ENCODE results near the gene ATG12. TPM values are rescaled to one million over a fixed set of nuclear protein-coding genes. Genes with fewer than 3 reads are reported as not detected.

The ATG12 gene
- total RNA-seq, 1 experiment from 2014 or later: 39.9 TPM

DNA sequence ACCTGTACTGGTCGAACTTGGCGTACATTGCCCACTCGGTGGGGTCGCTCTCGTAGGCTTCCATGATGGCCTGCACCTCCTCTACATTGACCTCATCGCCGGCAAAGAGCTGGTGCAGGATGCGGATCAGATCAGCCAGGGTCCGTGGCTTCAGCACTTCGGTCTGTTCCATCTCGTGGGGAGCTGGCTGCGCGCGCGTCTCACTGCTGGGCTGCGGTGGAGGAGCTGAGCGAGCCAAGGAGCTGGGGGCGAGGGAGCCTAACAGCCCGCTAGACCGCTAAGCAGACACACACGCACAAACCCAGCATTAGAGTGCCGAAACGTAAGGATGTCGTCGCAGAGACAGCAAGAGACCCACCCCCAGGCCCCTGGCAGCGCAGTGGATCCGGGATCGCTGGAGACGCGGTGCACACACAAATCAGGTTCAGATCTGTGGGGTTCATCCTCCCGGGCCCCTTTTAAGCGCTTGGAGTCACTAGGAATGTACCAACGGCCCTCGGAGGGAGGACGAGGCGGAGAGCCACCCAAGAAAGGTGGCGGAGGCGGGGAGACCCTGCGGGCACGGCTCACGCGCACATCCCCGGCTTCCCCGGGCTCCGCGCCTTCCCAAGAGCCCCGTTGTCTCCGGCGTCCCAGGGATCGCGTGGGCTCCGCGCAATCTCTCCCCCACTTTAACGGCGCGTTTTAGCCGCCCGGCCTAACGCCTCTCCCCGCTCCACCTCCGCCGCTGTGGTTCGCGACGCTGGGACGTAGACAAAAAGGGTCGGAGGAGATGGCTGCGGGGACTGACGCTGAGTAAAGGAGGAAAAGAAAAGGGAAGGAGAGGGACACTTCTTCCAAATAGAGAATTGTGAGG lies 24.9 kb downstream of the ATG12 start, which contains the start of gene CDO1 (continued):
- TF ChIP-seq, protein P1, sequence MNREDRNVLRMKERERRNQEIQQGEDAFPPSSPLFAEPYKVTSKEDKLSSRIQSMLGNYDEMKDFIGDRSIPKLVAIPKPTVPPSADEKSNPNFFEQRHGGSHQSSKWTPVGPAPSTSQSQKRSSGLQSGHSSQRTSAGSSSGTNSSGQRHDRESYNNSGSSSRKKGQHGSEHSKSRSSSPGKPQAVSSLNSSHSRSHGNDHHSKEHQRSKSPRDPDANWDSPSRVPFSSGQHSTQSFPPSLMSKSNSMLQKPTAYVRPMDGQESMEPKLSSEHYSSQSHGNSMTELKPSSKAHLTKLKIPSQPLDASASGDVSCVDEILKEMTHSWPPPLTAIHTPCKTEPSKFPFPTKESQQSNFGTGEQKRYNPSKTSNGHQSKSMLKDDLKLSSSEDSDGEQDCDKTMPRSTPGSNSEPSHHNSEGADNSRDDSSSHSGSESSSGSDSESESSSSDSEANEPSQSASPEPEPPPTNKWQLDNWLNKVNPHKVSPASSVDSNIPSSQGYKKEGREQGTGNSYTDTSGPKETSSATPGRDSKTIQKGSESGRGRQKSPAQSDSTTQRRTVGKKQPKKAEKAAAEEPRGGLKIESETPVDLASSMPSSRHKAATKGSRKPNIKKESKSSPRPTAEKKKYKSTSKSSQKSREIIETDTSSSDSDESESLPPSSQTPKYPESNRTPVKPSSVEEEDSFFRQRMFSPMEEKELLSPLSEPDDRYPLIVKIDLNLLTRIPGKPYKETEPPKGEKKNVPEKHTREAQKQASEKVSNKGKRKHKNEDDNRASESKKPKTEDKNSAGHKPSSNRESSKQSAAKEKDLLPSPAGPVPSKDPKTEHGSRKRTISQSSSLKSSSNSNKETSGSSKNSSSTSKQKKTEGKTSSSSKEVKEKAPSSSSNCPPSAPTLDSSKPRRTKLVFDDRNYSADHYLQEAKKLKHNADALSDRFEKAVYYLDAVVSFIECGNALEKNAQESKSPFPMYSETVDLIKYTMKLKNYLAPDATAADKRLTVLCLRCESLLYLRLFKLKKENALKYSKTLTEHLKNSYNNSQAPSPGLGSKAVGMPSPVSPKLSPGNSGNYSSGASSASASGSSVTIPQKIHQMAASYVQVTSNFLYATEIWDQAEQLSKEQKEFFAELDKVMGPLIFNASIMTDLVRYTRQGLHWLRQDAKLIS (CRISPR knock-in tag; IDR thresholded peaks at IDR 0.05; ENCODE audit: borderline replicate concordance): no peak
- TF ChIP-seq, protein P2, sequence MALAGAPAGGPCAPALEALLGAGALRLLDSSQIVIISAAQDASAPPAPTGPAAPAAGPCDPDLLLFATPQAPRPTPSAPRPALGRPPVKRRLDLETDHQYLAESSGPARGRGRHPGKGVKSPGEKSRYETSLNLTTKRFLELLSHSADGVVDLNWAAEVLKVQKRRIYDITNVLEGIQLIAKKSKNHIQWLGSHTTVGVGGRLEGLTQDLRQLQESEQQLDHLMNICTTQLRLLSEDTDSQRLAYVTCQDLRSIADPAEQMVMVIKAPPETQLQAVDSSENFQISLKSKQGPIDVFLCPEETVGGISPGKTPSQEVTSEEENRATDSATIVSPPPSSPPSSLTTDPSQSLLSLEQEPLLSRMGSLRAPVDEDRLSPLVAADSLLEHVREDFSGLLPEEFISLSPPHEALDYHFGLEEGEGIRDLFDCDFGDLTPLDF (CRISPR knock-in tag; IDR thresholded peaks at IDR 0.05): no peak
- TF ChIP-seq TEAD4 (CRISPR knock-in tag; IDR thresholded peaks at IDR 0.05): no peak
- TF ChIP-seq, protein P3, sequence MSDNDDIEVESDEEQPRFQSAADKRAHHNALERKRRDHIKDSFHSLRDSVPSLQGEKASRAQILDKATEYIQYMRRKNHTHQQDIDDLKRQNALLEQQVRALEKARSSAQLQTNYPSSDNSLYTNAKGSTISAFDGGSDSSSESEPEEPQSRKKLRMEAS (CRISPR knock-in tag; IDR thresholded peaks at IDR 0.05): 0 out of 2 replicates have a peak, but pooled peaks have one; percentile 2
- no peak for TF ChIP-seq MYBL2 (CRISPR knock-in tag; IDR thresholded peaks at IDR 0.05)
- TF ChIP-seq ZNF232 (CRISPR knock-in tag; IDR thresholded peaks at IDR 0.05): peak; percentile 53; the same call in 1 of the 2 replicates
- TF ChIP-seq, protein P4, sequence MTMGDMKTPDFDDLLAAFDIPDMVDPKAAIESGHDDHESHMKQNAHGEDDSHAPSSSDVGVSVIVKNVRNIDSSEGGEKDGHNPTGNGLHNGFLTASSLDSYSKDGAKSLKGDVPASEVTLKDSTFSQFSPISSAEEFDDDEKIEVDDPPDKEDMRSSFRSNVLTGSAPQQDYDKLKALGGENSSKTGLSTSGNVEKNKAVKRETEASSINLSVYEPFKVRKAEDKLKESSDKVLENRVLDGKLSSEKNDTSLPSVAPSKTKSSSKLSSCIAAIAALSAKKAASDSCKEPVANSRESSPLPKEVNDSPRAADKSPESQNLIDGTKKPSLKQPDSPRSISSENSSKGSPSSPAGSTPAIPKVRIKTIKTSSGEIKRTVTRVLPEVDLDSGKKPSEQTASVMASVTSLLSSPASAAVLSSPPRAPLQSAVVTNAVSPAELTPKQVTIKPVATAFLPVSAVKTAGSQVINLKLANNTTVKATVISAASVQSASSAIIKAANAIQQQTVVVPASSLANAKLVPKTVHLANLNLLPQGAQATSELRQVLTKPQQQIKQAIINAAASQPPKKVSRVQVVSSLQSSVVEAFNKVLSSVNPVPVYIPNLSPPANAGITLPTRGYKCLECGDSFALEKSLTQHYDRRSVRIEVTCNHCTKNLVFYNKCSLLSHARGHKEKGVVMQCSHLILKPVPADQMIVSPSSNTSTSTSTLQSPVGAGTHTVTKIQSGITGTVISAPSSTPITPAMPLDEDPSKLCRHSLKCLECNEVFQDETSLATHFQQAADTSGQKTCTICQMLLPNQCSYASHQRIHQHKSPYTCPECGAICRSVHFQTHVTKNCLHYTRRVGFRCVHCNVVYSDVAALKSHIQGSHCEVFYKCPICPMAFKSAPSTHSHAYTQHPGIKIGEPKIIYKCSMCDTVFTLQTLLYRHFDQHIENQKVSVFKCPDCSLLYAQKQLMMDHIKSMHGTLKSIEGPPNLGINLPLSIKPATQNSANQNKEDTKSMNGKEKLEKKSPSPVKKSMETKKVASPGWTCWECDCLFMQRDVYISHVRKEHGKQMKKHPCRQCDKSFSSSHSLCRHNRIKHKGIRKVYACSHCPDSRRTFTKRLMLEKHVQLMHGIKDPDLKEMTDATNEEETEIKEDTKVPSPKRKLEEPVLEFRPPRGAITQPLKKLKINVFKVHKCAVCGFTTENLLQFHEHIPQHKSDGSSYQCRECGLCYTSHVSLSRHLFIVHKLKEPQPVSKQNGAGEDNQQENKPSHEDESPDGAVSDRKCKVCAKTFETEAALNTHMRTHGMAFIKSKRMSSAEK (CRISPR knock-in tag; IDR thresholded peaks at IDR 0.05; ENCODE audit: borderline replicate concordance): no peak
- TF ChIP-seq, protein P5, sequence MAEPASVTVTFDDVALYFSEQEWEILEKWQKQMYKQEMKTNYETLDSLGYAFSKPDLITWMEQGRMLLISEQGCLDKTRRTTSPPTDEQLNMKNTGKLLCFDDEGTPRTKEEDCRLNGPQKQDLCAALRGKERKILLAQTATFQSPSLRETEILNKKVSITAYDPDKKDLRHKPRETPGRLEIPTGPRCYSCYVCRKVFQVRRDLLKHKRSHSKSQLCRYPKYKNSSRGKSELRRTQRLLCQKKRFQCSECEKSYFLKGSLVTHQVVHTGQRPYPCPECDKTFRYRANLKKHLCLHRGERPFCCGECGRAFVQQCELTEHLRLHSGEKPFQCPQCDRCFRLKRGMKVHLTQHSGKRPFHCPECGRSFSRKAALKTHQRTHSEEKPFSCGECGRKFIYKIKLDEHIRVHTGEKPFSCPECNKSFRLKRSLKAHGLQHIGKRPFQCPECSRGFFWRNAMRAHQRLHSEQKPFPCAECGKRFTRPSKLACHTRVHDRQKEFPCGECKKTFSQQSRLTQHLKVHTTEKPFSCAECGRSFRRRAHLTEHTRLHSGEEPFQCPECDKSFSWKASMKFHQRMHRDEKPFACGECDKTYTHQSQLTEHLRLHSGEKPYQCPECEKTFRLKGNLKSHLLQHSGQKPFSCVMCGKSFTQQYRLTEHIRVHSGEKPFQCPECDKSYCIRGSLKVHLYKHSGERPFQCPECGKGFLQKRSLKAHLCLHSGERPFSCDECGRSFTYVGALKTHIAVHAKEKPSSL (CRISPR knock-in tag; conservative IDR thresholded peaks at IDR 0.05): no peak
- no peak for TF ChIP-seq OVOL2 (CRISPR knock-in tag; IDR thresholded peaks at IDR 0.05; ENCODE audit: borderline replicate concordance)
- TF ChIP-seq PRRX2 (CRISPR knock-in tag; IDR thresholded peaks at IDR 0.05): no peak
- TF ChIP-seq ZNF219 (CRISPR knock-in tag; IDR thresholded peaks at IDR 0.05; ENCODE audit: borderline replicate concordance): no peak
- TF ChIP-seq HMGA2 (CRISPR knock-in tag; IDR thresholded peaks at IDR 0.05): no peak
- TF ChIP-seq, protein P6, sequence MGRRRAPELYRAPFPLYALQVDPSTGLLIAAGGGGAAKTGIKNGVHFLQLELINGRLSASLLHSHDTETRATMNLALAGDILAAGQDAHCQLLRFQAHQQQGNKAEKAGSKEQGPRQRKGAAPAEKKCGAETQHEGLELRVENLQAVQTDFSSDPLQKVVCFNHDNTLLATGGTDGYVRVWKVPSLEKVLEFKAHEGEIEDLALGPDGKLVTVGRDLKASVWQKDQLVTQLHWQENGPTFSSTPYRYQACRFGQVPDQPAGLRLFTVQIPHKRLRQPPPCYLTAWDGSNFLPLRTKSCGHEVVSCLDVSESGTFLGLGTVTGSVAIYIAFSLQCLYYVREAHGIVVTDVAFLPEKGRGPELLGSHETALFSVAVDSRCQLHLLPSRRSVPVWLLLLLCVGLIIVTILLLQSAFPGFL (CRISPR knock-in tag; IDR thresholded peaks at IDR 0.05; ENCODE audit: borderline replicate concordance): no peak
- no peak for TF ChIP-seq ATF1 (CRISPR knock-in tag; IDR thresholded peaks at IDR 0.05)
- TF ChIP-seq FOXP1 (CRISPR knock-in tag; IDR thresholded peaks at IDR 0.05; ENCODE audit: borderline replicate concordance): no peak
- TF ChIP-seq ZNF263 (CRISPR knock-in tag; IDR thresholded peaks at IDR 0.05; ENCODE audit: low read depth): no peak; the same call in 1 of the 2 replicates
- TF ChIP-seq SMAD4 (CRISPR knock-in tag; IDR thresholded peaks at IDR 0.05): no peak
- no peak for TF ChIP-seq GTF2I (CRISPR knock-in tag; conservative IDR thresholded peaks at IDR 0.05)
- TF ChIP-seq IRF2 (CRISPR knock-in tag; IDR thresholded peaks at IDR 0.05; ENCODE audit: borderline replicate concordance, low read depth): no peak
- TF ChIP-seq, protein P7, sequence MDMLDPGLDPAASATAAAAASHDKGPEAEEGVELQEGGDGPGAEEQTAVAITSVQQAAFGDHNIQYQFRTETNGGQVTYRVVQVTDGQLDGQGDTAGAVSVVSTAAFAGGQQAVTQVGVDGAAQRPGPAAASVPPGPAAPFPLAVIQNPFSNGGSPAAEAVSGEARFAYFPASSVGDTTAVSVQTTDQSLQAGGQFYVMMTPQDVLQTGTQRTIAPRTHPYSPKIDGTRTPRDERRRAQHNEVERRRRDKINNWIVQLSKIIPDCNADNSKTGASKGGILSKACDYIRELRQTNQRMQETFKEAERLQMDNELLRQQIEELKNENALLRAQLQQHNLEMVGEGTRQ (CRISPR knock-in tag; IDR thresholded peaks at IDR 0.05): peak; percentile 9
- TF ChIP-seq, protein P8, sequence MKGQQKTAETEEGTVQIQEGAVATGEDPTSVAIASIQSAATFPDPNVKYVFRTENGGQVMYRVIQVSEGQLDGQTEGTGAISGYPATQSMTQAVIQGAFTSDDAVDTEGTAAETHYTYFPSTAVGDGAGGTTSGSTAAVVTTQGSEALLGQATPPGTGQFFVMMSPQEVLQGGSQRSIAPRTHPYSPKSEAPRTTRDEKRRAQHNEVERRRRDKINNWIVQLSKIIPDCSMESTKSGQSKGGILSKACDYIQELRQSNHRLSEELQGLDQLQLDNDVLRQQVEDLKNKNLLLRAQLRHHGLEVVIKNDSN (CRISPR knock-in tag; IDR thresholded peaks at IDR 0.05): no peak
- no peak for TF ChIP-seq EMX1 (CRISPR knock-in tag; IDR thresholded peaks at IDR 0.05)
- no peak for TF ChIP-seq NFYB (CRISPR knock-in tag; conservative IDR thresholded peaks at IDR 0.05; ENCODE audit: low read depth)
- 0 out of 2 replicates have a peak, but pooled peaks have one; percentile 35 for TF ChIP-seq ETV6 (CRISPR knock-in tag; IDR thresholded peaks at IDR 0.05)

Data from WTC11 (cell line).